ENCODE results near the gene CSPG4.
"Not testable (repeated sequence)": the region's sequence is repeated elsewhere in the genome, so short reads cannot be mapped to it uniquely, and the experiment has no call there.

The CSPG4 gene

GRCh38 chr15:75732809-75733451, 20.3 kb upstream of the CSPG4 start:
- Histone ChIP-seq H3K4me3 (ENCODE audit: insufficient read length, low read depth) (no peak overlapping the region), H3K9ac (ENCODE audit: insufficient read length, low read depth) (no peak overlapping the region), H3K36me3 (ENCODE audit: insufficient read depth, insufficient read length, low read length) (peaks cover 3% of the 10 kb centered on the region), H3K9me3 (ENCODE audit: insufficient read depth, low read length) (no peaks in the 10 kb centered on the region), H3K27me3 (ENCODE audit: insufficient read depth, insufficient read length) (peaks cover 10% of the 10 kb centered on the region), H3K4me1 (ENCODE audit: insufficient read depth, insufficient read length) (peaks cover 7% of the 10 kb centered on the region)
- DNase-seq (ENCODE audit: low read depth, low spot score), result peak; percentile 67
- no peak for TF ChIP-seq YY1 (IDR thresholded peaks at IDR 0.05; ENCODE audit: insufficient read depth, insufficient read length)
- no peak for TF ChIP-seq ZNF274 (IDR thresholded peaks at IDR 0.05; ENCODE audit: low read depth, low read length)
- TF ChIP-seq SUZ12 (IDR thresholded peaks at IDR 0.05; ENCODE audit: extremely low read depth, insufficient read depth, insufficient read length), result no peak

DNA sequence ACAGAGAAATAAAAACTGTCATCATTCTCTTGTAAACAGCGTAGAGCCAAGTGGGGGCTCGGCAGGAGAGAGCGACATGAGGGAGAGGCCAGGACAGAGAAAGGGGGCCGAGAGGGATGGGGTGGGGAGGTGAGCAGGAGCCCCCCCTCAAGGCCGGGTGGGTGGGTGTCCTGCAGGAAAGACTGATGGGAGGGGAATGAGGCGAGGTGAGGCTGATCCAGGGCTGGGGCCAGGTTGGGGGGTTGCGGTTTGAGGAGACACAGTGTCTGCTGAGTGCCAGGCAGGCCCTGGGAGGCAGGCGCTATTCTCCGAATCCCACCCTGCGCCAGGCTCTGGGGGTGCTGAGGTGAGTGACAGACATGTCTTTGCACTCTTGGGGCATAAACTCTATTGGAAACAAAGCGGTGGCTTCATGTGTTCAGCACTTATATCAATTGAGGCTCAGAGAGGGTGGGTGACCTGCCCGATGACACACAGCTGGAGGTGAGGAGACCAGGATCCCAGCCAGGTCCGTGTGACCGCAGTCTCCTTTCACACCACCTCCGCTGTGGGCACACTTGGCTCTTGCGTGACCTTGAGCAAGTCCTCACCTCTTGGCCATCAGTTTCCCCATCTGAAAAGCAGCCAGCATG, 19.6 kb upstream of the CSPG4 start:
- no peaks in the 10 kb centered on the region for H3K9me3 ChIP-seq (ENCODE audit: insufficient read depth, low read length)

GRCh38 chr15:75731248-75732151, 18.9 kb upstream of the CSPG4 start:
- Histone ChIP-seq H3K9ac (ENCODE audit: insufficient read length, low read depth) (no peak overlapping the region), H3K9me3 (ENCODE audit: insufficient read depth, low read length) (no peaks in the 10 kb centered on the region), H3K4me1 (ENCODE audit: insufficient read depth, insufficient read length) (peaks cover 6% of the 10 kb centered on the region), H3K4me3 (ENCODE audit: insufficient read length, low read depth) (no peak overlapping the region), H3K36me3 (ENCODE audit: insufficient read depth, insufficient read length, low read length) (peaks cover 3% of the 10 kb centered on the region), H3K27me3 (ENCODE audit: insufficient read depth, insufficient read length) (no peaks in the 10 kb centered on the region)
- no peak for DNase-seq (ENCODE audit: low read depth, low spot score)
- TF ChIP-seq YY1 (IDR thresholded peaks at IDR 0.05; ENCODE audit: insufficient read depth, insufficient read length) (no peak), ZNF274 (IDR thresholded peaks at IDR 0.05; ENCODE audit: low read depth, low read length) (no peak), SUZ12 (IDR thresholded peaks at IDR 0.05; ENCODE audit: extremely low read depth, insufficient read depth, insufficient read length) (no peak)

More for the DNA sequence above, 19.6 kb upstream of the CSPG4 start:
- peaks cover 7% of the 10 kb centered on the region for H3K4me1 ChIP-seq (ENCODE audit: insufficient read depth, insufficient read length)
- no peak overlapping the region for H3K4me3 ChIP-seq (ENCODE audit: insufficient read length, low read depth)
- no peak for DNase-seq (ENCODE audit: low read depth, low spot score)
- H3K36me3 ChIP-seq (ENCODE audit: insufficient read depth, insufficient read length, low read length), result peaks cover 3% of the 10 kb centered on the region
- TF ChIP-seq ZNF274 (IDR thresholded peaks at IDR 0.05; ENCODE audit: low read depth, low read length), result no peak
- H3K9ac ChIP-seq (ENCODE audit: insufficient read length, low read depth), result no peak overlapping the region
- H3K27me3 ChIP-seq (ENCODE audit: insufficient read depth, insufficient read length), result peaks cover 6% of the 10 kb centered on the region

DNA sequence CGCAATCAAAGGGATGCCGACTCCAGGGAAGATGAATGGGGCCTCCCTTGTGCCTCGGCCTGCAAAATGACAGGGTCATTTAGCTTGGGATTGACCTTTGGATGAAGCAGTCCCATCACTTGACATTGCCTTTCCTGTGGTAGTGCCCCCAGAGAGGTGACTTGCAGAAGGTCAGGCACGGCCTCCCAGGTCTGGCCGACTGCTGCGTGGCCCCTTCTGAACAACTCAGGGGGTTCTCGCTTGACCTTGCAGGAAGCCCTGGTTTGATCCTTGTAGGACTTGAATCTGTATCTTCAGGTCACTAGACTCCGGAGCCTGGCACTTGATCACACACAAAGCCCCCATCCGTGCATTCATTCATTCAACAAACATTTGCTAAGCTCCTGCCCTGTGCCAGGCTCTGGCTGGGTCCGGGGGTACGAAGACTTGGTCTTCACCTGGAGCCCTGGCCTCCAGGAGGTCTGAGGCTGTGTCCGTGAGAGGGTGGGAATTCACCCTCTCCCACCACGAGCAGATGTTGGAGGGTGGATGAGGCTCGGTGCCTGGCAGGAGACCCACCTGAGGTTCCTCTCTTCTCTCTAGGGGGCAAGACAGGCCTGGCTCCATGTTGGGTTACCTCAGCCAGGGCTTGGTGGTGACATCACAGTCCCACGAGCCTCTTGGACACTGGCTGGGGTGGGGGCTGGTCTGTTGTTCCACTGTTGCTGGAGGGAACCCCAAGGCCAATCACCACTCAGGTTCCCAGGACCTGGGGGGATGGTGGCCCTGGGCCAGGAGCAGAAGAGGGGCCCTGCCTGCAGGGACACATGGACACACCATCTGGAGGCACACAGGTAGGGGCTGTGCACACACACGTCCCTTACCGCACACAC, 18.0 kb upstream of the CSPG4 start:
- H3K4me1 ChIP-seq (ENCODE audit: insufficient read depth, insufficient read length); H3K9ac ChIP-seq (ENCODE audit: insufficient read length, low read depth); H3K27me3 ChIP-seq (ENCODE audit: insufficient read depth, insufficient read length); DNase-seq (ENCODE audit: low read depth, low spot score); H3K36me3 ChIP-seq (ENCODE audit: insufficient read depth, insufficient read length, low read length); H3K4me3 ChIP-seq (ENCODE audit: insufficient read length, low read depth); H3K9me3 ChIP-seq (ENCODE audit: insufficient read depth, low read length): not testable (repeated sequence)

DNA sequence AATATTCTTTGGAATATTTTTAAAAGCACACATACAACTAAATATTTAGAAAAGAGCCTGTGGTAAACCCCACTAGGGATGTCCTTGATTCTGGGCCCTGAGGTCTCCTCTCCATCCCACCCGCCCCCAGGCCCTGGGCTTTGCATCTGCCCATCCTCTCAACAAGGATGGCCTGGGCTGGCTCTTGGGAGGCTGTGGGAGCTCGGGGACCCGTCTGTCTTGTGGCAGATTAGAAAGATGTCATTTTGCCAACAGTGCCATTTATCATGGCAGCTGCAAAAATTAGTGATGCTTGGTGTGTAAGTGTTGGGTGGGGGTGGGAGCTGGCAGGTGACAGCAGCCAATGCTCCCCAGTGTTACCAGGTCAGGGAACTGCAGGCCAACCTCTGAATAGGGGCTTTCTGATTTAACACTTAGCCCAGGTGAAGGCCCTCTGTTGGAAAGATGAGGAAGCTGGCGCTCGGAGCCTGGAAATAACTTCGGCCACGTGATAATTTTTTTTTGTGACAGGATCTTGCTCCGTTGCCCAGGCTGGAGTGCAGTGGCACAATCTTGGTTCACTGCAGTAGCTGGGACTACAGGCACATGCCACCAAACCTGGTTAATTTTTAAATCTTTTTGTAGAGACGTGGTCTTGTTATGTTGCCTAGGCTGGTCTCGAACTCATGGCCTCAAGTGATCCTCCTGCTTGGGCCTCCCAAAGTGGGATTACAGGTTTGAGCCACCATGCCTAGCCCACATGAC, 16.9 kb upstream of the CSPG4 start:
- Histone ChIP-seq H3K36me3 (ENCODE audit: insufficient read depth, insufficient read length, low read length) (peaks cover 3% of the 10 kb centered on the region), H3K27me3 (ENCODE audit: insufficient read depth, insufficient read length) (no peaks in the 10 kb centered on the region), H3K4me3 (ENCODE audit: insufficient read length, low read depth) (no peak overlapping the region), H3K4me1 (ENCODE audit: insufficient read depth, insufficient read length) (peaks cover 6% of the 10 kb centered on the region), H3K9ac (ENCODE audit: insufficient read length, low read depth) (no peak overlapping the region), H3K9me3 (ENCODE audit: insufficient read depth, low read length) (no peaks in the 10 kb centered on the region)
- DNase-seq (ENCODE audit: low read depth, low spot score), result no peak
- TF ChIP-seq YY1 (IDR thresholded peaks at IDR 0.05; ENCODE audit: insufficient read depth, insufficient read length) (no peak), ZNF274 (IDR thresholded peaks at IDR 0.05; ENCODE audit: low read depth, low read length) (no peak), SUZ12 (IDR thresholded peaks at IDR 0.05; ENCODE audit: extremely low read depth, insufficient read depth, insufficient read length) (no peak)

GRCh38 chr15:75727851-75728715, 15.4 kb upstream of the CSPG4 start:
- Histone ChIP-seq H3K4me3 (ENCODE audit: insufficient read length, low read depth) (no peak overlapping the region), H3K9me3 (ENCODE audit: insufficient read depth, low read length) (no peaks in the 10 kb centered on the region), H3K27me3 (ENCODE audit: insufficient read depth, insufficient read length) (no peaks in the 10 kb centered on the region), H3K36me3 (ENCODE audit: insufficient read depth, insufficient read length, low read length) (no peaks in the 10 kb centered on the region), H3K9ac (ENCODE audit: insufficient read length, low read depth) (no peak overlapping the region), H3K4me1 (ENCODE audit: insufficient read depth, insufficient read length) (peaks cover 13% of the 10 kb centered on the region)
- no peak for DNase-seq (ENCODE audit: low read depth, low spot score)
- TF ChIP-seq SUZ12 (IDR thresholded peaks at IDR 0.05; ENCODE audit: extremely low read depth, insufficient read depth, insufficient read length) (no peak), ZNF274 (IDR thresholded peaks at IDR 0.05; ENCODE audit: low read depth, low read length) (no peak), YY1 (IDR thresholded peaks at IDR 0.05; ENCODE audit: insufficient read depth, insufficient read length) (no peak)

Data from NT2/D1 (cell line).